Smooth muscle cell (in vitro differentiated cells): ENCODE measurements around the gene TNFRSF1B. TPM values are rescaled to one million over a fixed set of nuclear protein-coding genes. Genes with fewer than 3 reads are reported as not detected.

Experiments used
- DNase-seq: peaks from one replicate; lab custom pipeline; 2025; ENCODE audit not compliant: unreplicated experiment; lab: John Stamatoyannopoulos, UW
- H2AFZ ChIP-seq: fragments of 200-600 bp; sonication (generic); 2 replicates; pipeline ENCODE4 v1.6.0; 2016; ENCODE audit warnings: antibody characterized with exemption, low read depth, mild to moderate bottlenecking
- H3F3A ChIP-seq: fragments of 200-600 bp; sonication (generic); 2 replicates; pipeline ENCODE4 v1.6.0; 2017; ENCODE audit warnings: antibody characterized with exemption, low read depth
- H3K27ac ChIP-seq: fragments of 200-600 bp; sonication (generic); 2 replicates; pipeline ENCODE4 v1.5.1; 2016; ENCODE audit warnings: low read depth, mild to moderate bottlenecking
- H3K27me3 ChIP-seq: fragments of 200-600 bp; sonication (generic); 2 replicates; pipeline ENCODE4 v1.6.1; 2016; ENCODE audit warnings: low read depth, mild to moderate bottlenecking
- H3K36me3 ChIP-seq: fragments of 200-600 bp; sonication (generic); 2 replicates; pipeline ENCODE4 v1.5.1; 2016; ENCODE audit warnings: low read depth
- H3K4me1 ChIP-seq: fragments of 200-600 bp; sonication (generic); 2 replicates; pipeline ENCODE4 v1.5.1; 2016; ENCODE audit warnings: low read depth
- H3K4me2 ChIP-seq: fragments of 200-600 bp; sonication (generic); 2 replicates; pipeline ENCODE4 v1.6.0; 2016; ENCODE audit warnings: mild to moderate bottlenecking
- H3K4me3 ChIP-seq: fragments of 200-600 bp; sonication (generic); 2 replicates; pipeline ENCODE4 v1.5.1; 2016; ENCODE audit warnings: mild to moderate bottlenecking
- H3K79me2 ChIP-seq: fragments of 200-600 bp; sonication (generic); 2 replicates; pipeline ENCODE4 v1.6.0; 2016; ENCODE audit warnings: low read depth, mild to moderate bottlenecking
- H3K9ac ChIP-seq: fragments of 200-600 bp; sonication (generic); 2 replicates; pipeline ENCODE4 v1.6.0; 2016; ENCODE audit warnings: low read depth
- H3K9me3 ChIP-seq: fragments of 200-600 bp; sonication (generic); replicated peaks from 2 replicates; pipeline ENCODE4 v1.5.1; 2016; ENCODE audit warnings: low read depth
- H4K20me1 ChIP-seq: fragments of 200-600 bp; sonication (generic); 2 replicates; pipeline ENCODE4 v1.6.0; 2016; ENCODE audit warnings: low read depth
- CTCF ChIP-seq: fragments of 200-600 bp; sonication (generic); IDR thresholded peaks from 2 replicates; pipeline ENCODE4 v1.5.1; 2017; ENCODE audit warnings: borderline replicate concordance, mild to moderate bottlenecking, antibody characterized with exemption; ENCODE audit not compliant: insufficient read depth, poor library complexity, severe bottlenecking
- WGBS: methylation state at CpG from one replicate; pipeline ENCODE4 v1.1.7; 2016; ENCODE audit warnings: low lambda C conversion rate; 5-methylcytosine and 5-hydroxymethylcytosine counted together
- polyA plus RNA-seq: library from polyadenylated mRNA; unstranded; fragments of >200 nt; fragmentation: Nextera tagmentation; extraction: Ambion mirVana; gene quantifications from 2 replicates; pipeline ENCODE4 v1.2.1, GENCODE V29; 2016
- total RNA-seq: library from RNA; depleted of rRNA; stranded (reverse); fragments of >200 nt; gene quantifications from 2 replicates; pipeline ENCODE4 v1.2.3, GENCODE V29; 2014

TNFRSF1B gene
- total and polyA plus RNA-seq, 2 experiments from 2014 or later = 9.0 to 20.3 TPM

- TF ChIP-seq CTCF = no peak
- no peak overlapping the region for H3K9ac ChIP-seq
- no peaks in the 10 kb centered on the region for H3F3A ChIP-seq
Observed at GRCh38 chr1:12191242-12192032, 24.6 kb downstream of the TNFRSF1B start.

GRCh38 chr1:12194666-12195216, 27.9 kb downstream of the TNFRSF1B start:
- Histone ChIP-seq H3K9ac (no peak overlapping the region), H2AFZ (no peak overlapping the region), H3K4me3 (no peak overlapping the region), H3K27me3 (no peaks in the 10 kb centered on the region), H3F3A (no peaks in the 10 kb centered on the region), H3K4me1 (no peaks in the 10 kb centered on the region), H4K20me1 (no peaks in the 10 kb centered on the region), H3K27ac (no peak overlapping the region), H3K79me2 (no peaks in the 10 kb centered on the region), H3K4me2 (no peak overlapping the region), H3K9me3 (no peaks in the 10 kb centered on the region), H3K36me3 (no peaks in the 10 kb centered on the region)
- no peak for TF ChIP-seq CTCF
- 92% methylated on average over 14 of the region's 14 CpGs for WGBS
- DNase-seq = no peak

More at GRCh38 chr1:12191242-12192032, 24.6 kb downstream of the TNFRSF1B start:
- H3K9me3 ChIP-seq = no peaks in the 10 kb centered on the region
- H4K20me1 ChIP-seq = no peaks in the 10 kb centered on the region
- 88% methylated on average over 33 of the region's 58 CpGs for WGBS
- no peak for DNase-seq
- no peak overlapping the region for H2AFZ ChIP-seq
- H3K4me1 ChIP-seq = no peaks in the 10 kb centered on the region
- H3K27ac ChIP-seq = no peak overlapping the region
- no peak overlapping the region for H3K4me2 ChIP-seq
- no peaks in the 10 kb centered on the region for H3K79me2 ChIP-seq
- no peaks in the 10 kb centered on the region for H3K36me3 ChIP-seq
- no peaks in the 10 kb centered on the region for H3K27me3 ChIP-seq
- H3K4me3 ChIP-seq = no peak overlapping the region

GRCh38 chr1:12195416-12195815, 28.6 kb downstream of the TNFRSF1B start:
- H3K4me3 ChIP-seq = no peak overlapping the region
- H3F3A ChIP-seq = no peaks in the 10 kb centered on the region
- no peak for DNase-seq
- no peak overlapping the region for H3K9ac ChIP-seq
- no peaks in the 10 kb centered on the region for H3K36me3 ChIP-seq
- no peaks in the 10 kb centered on the region for H3K79me2 ChIP-seq
- no peak overlapping the region for H3K27ac ChIP-seq
- no peaks in the 10 kb centered on the region for H4K20me1 ChIP-seq
- H3K4me2 ChIP-seq = no peak overlapping the region
- H3K27me3 ChIP-seq = no peaks in the 10 kb centered on the region
- no peaks in the 10 kb centered on the region for H3K9me3 ChIP-seq
- TF ChIP-seq CTCF = no peak
- H3K4me1 ChIP-seq = no peaks in the 10 kb centered on the region
- H2AFZ ChIP-seq = no peak overlapping the region
- 78% methylated on average over 3 of the region's 3 CpGs for WGBS
